Tongue (tissue), 2 donors: Measurements from ENCODE around the gene RSPH6A. TPM values are rescaled to one million over a fixed set of nuclear protein-coding genes. Genes with fewer than 3 reads are reported as not detected.
"Not testable (repeated sequence)": the region's sequence is repeated elsewhere in the genome, so short reads cannot be mapped to it uniquely, and the experiment has no call there.

ENCODE experiments used
- DNase-seq: peaks from one replicate; pipeline ENCODE4 v3.0.0-alpha.2; 2015
- total RNA-seq: library from RNA; depleted of rRNA; stranded (reverse); fragments of >200 nt; gene quantifications from one replicate; pipeline ENCODE4 v1.2.3, GENCODE V29; 2014

The RSPH6A gene
- total RNA-seq, 1 donor from 2014 or later, result not detected

DNA sequence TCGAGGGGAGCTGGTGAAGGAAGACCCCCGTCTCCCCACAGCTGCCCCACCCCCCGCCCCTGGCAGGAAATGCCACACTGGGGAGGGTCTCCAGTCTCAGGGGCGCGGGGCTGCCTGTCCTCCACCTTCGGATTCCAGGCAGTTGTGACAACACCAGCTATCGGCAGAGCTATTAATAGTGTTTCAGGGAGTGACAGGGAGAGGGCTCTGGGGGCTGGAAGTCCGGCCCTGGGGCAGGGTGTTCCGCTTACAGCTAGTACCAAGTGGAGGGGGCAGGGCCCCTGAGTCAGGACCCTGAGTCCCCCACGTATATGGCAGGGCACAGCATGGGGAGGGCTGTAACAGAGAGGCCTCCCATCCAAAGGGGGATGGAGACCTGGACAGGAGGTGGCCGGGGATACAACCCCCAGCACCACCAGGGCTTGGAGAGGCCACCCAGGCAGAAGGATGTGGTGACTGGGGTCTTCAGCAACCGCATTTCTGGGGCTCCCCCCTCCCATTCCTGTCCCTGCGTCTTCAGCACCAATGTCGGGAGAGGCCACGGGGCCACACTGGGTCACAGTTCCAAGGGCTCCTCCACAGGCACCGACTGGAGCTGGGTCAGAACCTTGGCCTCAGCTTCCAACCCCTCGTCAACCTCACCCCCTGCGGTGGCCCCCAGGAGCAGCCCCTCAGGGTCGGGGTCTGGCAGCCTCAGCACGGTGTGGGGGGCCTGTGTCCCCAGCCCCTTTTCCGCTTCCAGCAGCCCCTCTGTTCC is 50.0 kb downstream of the RSPH6A start:
- DNase-seq, result no peak

DNA sequence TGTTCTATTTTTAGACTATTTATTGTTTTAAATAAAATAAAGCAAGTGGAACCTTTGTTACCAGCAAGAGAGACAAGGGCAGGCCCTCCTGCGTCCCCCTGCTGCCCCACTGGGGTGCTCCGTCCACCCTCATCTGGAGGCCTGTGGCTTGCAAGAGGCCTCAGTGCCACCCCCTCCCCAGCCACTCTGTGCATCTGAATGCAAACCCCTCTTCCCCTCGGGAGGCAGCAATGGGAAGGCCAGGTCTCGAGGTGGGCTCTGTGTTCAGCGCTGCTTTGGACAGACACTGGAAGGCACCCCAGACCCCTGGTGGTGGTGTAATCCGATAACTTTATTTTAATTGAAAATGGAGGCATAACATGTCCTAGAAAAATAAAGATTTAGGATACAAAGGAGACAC is 50.6 kb downstream of the RSPH6A start:
- no peak for DNase-seq

GRCh38 chr19:45763691-45764294 is 51.3 kb downstream of the RSPH6A start:
- no peak for DNase-seq

DNA sequence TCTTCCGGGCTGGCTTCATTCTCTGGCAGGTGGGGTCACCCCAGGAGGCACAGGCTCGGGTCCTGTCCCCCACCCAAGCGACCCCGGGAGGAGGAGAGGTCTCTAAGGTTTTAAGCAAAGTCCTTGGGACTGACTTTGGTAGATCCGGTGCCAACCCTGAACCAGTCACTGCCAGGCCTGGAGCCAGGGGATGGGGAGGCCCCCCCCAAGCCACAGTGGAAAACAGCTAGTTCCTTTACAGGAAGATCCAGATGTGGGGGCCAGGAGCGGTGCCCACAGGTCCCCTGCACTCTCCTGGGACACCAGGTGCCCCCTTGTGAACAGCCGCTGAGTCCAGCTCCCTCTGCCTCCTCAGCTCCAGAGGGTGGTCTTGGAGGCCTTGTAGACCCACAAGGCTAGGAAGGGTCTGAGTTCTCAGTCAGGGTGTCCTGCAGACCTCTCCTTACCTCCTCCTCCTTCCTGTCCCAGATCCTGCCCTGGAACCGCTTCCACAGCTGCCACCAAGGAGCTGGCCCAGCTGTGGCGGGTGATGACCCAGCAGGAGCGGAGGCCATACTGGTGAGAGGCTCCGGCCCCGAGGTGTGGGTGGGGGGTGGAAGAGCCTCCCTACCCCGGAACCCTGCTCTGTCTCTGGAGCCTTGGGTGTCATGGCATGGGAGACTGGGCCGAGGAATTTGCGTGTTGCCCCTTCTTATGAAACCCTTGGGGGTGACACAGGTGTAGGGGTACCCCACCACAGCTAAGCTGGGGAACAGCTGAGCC is 52.1 kb downstream of the RSPH6A start:
- no peak for DNase-seq

DNA sequence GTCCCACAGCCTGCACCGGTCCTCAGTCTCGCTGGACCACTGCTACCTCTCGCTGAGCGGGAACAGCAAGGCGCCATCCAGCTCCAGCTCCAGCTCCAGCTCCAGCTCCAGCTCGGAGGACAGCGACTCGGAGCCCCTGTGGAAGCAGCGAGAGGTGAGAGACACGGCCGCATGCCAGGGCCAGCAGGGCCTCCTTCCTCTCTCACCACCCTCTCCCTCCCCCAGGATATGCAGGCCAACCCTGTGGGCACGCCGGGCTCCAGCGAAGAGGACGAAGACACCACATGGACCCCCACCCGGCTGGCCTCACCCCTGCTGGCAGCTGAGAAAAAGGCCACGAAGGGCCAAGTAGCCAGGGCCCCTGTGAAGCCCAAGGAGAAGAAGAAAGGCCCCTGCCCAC is 53.4 kb downstream of the RSPH6A start:
- DNase-seq, result no peak

- DNase-seq, result no peak
These were observed 56.2 kb downstream of the RSPH6A start for GRCh38 chr19:45758921-45759320.

DNA sequence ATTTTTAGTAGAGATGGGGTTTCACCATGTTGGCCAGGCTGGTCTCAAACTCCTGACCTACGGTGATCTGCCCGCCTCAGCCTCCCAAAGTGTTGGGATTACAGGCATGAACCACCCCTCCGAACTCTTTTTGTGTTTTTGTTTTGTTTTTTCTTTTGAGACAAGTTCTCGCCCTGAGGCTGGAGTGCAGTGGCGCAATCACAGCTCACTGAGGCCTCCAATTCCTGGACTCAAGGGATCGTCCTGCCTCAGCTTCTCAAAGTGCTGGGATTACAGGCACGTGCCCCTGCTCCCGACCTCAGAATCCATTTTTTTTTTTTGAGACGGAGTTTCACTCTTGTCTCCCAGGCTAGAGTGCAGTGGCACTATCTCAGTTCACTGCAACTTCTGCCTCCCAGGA is 57.4 kb downstream of the RSPH6A start:
- no peak for DNase-seq

DNA sequence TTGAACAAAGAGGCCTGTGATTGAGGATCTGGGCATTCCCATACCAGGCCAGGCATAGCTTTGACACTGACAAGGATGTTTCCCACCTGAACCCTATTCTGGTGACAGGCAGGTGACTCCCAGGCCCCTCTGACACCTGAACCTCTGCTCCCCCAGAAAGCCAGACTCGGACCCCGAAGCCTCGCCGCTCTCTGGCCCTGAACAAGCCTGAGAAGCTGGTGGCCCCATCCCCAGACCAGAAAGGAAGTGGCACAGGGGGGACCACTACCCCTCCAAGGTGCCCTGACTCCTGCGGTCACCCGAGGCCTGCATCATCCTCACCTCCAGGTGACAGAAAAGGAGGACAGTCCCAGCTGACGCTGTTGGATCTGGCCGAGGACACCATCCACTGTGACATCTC is 60.8 kb downstream of the RSPH6A start:
- DNase-seq, result no peak

DNA sequence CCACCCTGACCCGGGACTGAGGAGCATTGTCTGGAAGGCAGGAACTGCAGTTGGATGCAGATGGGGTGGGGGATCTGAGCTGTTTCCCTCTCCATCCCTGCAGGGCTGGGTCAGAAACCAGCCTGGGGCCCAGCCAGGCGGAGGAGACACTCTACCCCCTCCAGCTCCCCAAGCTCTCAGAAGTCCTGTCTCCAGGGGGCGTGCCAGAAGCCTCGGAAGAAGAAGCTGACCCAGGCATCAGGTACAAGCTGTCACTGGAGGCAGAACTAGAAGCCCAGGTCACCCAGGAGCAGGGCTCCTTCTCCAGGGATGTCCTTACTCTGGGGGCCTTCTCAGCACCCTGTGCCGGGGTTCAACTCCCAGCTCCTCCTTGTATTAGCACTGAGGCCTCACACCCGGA is 61.6 kb downstream of the RSPH6A start:
- no peak for DNase-seq

GRCh38 chr19:45752639-45753038 is 62.5 kb downstream of the RSPH6A start:
- no peak for DNase-seq

DNA sequence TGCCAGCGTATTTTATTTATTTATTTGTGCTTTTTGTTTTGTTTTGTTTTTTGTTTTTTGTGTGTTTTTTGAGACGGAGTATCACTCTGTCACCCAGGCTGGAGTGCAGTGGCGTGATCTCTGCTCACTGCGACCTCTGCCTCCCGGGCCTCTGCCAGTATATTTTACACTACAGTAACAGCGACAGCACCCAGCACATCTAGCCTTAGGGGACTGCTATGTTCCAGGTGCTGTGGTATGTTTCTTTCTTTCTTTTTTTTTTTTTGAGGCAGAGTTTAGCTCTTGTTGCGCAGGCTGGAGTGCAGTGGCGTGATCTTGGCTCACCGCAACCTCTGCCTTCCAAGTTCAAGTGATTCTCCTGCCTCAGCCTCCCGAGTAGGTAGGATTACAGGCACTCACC is 63.6 kb downstream of the RSPH6A start:
- not testable (repeated sequence) for DNase-seq

- no peak for DNase-seq
These were observed 67.6 kb downstream of the RSPH6A start for GRCh38 chr19:45747513-45747912.

DNA sequence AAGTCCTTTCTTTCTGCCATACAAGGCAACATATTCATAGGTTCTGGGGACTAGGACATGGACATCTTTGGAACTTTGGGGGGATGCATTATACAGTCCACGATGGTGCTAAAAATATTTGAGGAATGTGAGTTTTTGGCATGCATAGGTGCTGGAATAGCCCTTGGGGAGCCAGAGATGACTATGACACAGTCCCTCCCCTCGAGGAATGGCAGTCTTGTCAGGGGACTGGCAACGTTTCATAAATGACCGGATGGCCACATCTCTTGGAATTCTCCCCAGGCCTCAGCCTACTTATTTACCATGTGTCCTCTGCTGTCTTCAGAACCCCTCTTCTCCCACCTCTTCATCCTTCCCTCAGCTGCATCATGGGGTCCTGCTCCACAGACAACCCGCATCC is 68.2 kb downstream of the RSPH6A start:
- DNase-seq, result no peak

Other genes with a start within 250 kb of the RSPH6A start
- gene OPA3, start 230.5 kb downstream of the RSPH6A start, total RNA-seq, result 6.4 TPM
- gene GPR4, start 213.1 kb downstream of the RSPH6A start, total RNA-seq, result 0.31 TPM
- 16.1 TPM for gene EML2, start 175.9 kb downstream of the RSPH6A start, total RNA-seq
- not detected for gene GIPR, start 147.1 kb downstream of the RSPH6A start, total RNA-seq
- gene SNRPD2, start 123.4 kb downstream of the RSPH6A start, total RNA-seq, result 88.4 TPM
- 3.3 TPM for gene QPCTL, start 122.6 kb downstream of the RSPH6A start, total RNA-seq
- 13.2 TPM for gene FBXO46, start 84.4 kb downstream of the RSPH6A start, total RNA-seq
- gene MEIOSIN, start 81.9 kb downstream of the RSPH6A start, total RNA-seq, result not detected
- gene SIX5, start 46.1 kb downstream of the RSPH6A start, total RNA-seq, result 21.5 TPM
- gene DMPK, start 32.8 kb downstream of the RSPH6A start, total RNA-seq, result 181 TPM
- 38.1 TPM for gene DMWD, start 22.5 kb downstream of the RSPH6A start, total RNA-seq
- gene SYMPK, start 47.8 kb upstream of the RSPH6A start, total RNA-seq, result 26.6 TPM
- gene FOXA3, start 49.0 kb upstream of the RSPH6A start, total RNA-seq, result 0.21 TPM
- 29.0 TPM for gene IRF2BP1, start 70.8 kb upstream of the RSPH6A start, total RNA-seq
- 1.6 TPM for gene MYPOP, start 87.3 kb upstream of the RSPH6A start, total RNA-seq
- not detected for gene NANOS2, start 99.5 kb upstream of the RSPH6A start, total RNA-seq
- 2.9 TPM for gene NOVA2, start 158.6 kb upstream of the RSPH6A start, total RNA-seq
- gene CCDC61, start 180.2 kb upstream of the RSPH6A start, total RNA-seq, result 13.7 TPM
- gene PGLYRP1, start 207.7 kb upstream of the RSPH6A start, total RNA-seq, result 0.82 TPM
- gene IGFL4, start 225.7 kb upstream of the RSPH6A start, total RNA-seq, result 0.41 TPM